IMR-90 (cell line): ENCODE data around the gene ABCC9.

Experiments used
- CHD1 ChIP-seq: IDR thresholded peaks from 2 replicates; pipeline ENCODE4 v1.6.1; 2012; ENCODE audit warnings: low read depth, low read length, improper control_type of control experiment
- ELK1 ChIP-seq: fragments of 150-350 bp; IDR thresholded peaks from 2 replicates; pipeline ENCODE4 v1.6.1; 2016; ENCODE audit warnings: low read depth, mild to moderate bottlenecking, low read length, moderate library complexity, borderline replicate concordance
- MAFK ChIP-seq: IDR thresholded peaks from 2 replicates; pipeline ENCODE4 v1.6.1; 2012; ENCODE audit warnings: low read depth, low read length, improper control_type of control experiment
- MXI1 ChIP-seq: IDR thresholded peaks from 2 replicates; pipeline ENCODE4 v1.6.1; 2012; ENCODE audit warnings: low read depth, mild to moderate bottlenecking, low read length, moderate library complexity, borderline replicate concordance
- POLR2A ChIP-seq: IDR thresholded peaks from 2 replicates; pipeline ENCODE4 v1.6.1; 2012; ENCODE audit warnings: mild to moderate bottlenecking, low read depth, low read length
- RAD21 ChIP-seq: IDR thresholded peaks from 2 replicates; pipeline ENCODE4 v1.6.1; 2012; ENCODE audit warnings: low read length, improper control_type of control experiment
- TF ChIP-seq, protein P1 (sequence below): conservative IDR thresholded peaks from 2 replicates; pipeline ENCODE4 v1.5.1; 2012; ENCODE audit warnings: mild to moderate bottlenecking, low read depth, low read length, improper control_type of control experiment

DNA sequence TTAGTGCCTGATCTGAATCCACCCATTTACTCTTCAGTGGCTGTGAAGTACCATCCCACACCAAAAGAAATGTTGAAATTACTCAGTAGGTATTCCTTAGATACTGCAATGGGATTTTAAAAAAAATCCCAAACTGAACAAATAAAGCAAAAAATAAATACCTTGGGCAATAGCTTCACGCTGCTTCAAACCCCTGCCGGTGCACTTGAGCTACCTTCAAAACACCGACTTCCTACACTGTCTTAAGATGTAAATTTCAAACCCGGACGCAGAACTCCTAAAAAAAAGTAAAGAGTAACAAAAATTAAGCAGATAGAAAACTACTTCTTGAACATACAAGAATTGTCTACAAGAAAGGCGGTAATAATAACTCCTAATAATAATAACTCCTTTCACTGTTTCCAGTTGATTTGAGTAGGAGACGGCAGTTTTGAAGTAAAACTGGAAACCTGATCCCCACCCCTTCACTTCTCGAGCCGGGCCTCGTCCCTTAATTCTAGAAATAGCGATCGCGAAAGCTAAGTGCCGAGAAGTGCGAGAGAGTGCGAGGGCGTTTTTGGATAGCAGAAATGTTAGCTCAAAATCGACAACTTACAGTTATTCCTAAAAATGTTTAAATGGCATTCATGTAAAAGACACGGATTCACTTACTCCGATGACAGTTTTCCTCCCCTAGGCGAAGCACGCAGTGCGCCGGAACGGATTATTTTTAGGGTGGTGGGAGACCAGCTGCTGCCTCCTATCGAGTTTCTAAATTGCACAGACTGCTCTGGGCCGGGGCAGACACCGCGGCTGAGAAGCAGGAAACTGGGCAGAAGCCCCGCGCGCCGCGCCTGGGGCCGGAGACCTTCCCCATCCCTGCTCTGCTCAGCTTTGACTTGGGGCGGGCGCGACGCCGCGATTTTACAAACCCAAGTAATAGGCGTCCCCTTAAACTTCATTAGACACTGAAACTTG is at the start of gene ABCC9:
- TF ChIP-seq MXI1: no peak
- TF ChIP-seq MAFK: no peak
- TF ChIP-seq POLR2A: no peak
- TF ChIP-seq, protein P1, sequence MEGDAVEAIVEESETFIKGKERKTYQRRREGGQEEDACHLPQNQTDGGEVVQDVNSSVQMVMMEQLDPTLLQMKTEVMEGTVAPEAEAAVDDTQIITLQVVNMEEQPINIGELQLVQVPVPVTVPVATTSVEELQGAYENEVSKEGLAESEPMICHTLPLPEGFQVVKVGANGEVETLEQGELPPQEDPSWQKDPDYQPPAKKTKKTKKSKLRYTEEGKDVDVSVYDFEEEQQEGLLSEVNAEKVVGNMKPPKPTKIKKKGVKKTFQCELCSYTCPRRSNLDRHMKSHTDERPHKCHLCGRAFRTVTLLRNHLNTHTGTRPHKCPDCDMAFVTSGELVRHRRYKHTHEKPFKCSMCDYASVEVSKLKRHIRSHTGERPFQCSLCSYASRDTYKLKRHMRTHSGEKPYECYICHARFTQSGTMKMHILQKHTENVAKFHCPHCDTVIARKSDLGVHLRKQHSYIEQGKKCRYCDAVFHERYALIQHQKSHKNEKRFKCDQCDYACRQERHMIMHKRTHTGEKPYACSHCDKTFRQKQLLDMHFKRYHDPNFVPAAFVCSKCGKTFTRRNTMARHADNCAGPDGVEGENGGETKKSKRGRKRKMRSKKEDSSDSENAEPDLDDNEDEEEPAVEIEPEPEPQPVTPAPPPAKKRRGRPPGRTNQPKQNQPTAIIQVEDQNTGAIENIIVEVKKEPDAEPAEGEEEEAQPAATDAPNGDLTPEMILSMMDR: no peak
- no peak for TF ChIP-seq RAD21
- no peak for TF ChIP-seq CHD1
- no peak for TF ChIP-seq ELK1
